ENCODE results near the gene CEP72. TPM values are rescaled to one million over a fixed set of nuclear protein-coding genes. Genes with fewer than 3 reads are reported as not detected.

CEP72 gene
- total RNA-seq, 2 donors from 2014 or later = 8.5 to 11.4 TPM

GRCh38 chr5:668283-668995 lies 56.3 kb downstream of the CEP72 start:
- Mint-ChIP-seq H3K4me1 (peaks cover 19% of the 10 kb centered on the region), H3K36me3 (ENCODE audit: low read depth) (peaks cover 6% of the 10 kb centered on the region), H3K4me3 (no peak overlapping the region), H3K27ac (no peak overlapping the region), H3K27me3 (no peaks in the 10 kb centered on the region)
- ATAC-seq = no peak
- DNase-seq = no peak
- H3K9me3 ChIP-seq (ENCODE audit: control insufficient read depth, low read length, poor library complexity, severe bottlenecking) = no peaks in the 10 kb centered on the region

GRCh38 chr5:669111-669841 lies 57.1 kb downstream of the CEP72 start:
- peak overlapping the region; percentile 39 for H3K4me3 Mint-ChIP-seq
- no peaks in the 10 kb centered on the region for H3K9me3 ChIP-seq (ENCODE audit: control insufficient read depth, low read length, poor library complexity, severe bottlenecking)
- H3K4me1 Mint-ChIP-seq = peaks cover 24% of the 10 kb centered on the region
- no peak overlapping the region for H3K27ac Mint-ChIP-seq
- DNase-seq (peak in 2 of 3 donors; percentile 48 to 51), ATAC-seq (no peak)
- peaks cover 6% of the 10 kb centered on the region for H3K36me3 Mint-ChIP-seq (ENCODE audit: low read depth)
- no peaks in the 10 kb centered on the region for H3K27me3 Mint-ChIP-seq

DNA sequence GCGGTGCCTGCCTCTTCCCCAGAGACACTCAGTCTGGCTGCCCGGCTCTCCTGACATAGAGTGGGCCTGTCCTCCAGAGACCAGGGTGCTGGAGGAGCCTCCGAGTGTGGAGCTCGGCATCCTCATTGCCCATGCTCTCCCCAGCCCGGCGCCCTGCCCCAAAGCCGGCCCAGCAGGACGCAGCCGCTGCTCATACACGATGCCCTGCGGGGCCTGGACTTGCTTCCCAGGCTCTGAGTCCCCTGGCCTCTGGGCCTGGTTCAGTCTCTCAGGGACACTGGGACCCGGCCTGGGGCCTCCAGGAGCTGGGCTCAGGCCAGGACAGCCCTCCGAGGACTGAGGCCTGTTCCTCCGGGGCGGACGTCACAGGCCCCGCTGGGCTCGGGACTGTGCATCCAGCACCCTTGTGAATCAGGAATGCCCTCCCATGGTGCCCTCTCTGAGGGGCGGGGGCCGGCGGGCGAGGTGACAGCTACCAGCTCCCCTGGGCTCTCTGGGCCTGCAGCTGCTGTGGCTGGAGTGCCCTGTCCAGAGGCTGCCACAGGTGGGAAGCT lies 57.8 kb downstream of the CEP72 start:
- H3K4me1 Mint-ChIP-seq = peaks cover 24% of the 10 kb centered on the region

GRCh38 chr5:670396-671270 lies 58.5 kb downstream of the CEP72 start:
- H3K36me3 Mint-ChIP-seq (ENCODE audit: low read depth) = peaks cover 6% of the 10 kb centered on the region

More for the DNA sequence above, 57.8 kb downstream of the CEP72 start:
- H3K9me3 ChIP-seq (ENCODE audit: control insufficient read depth, low read length, poor library complexity, severe bottlenecking) = no peaks in the 10 kb centered on the region
- Mint-ChIP-seq H3K4me3 (peak overlapping the region; percentile 31), H3K27me3 (no peaks in the 10 kb centered on the region), H3K27ac (no peak overlapping the region), H3K36me3 (ENCODE audit: low read depth) (peaks cover 6% of the 10 kb centered on the region)
- ATAC-seq (no peak), DNase-seq (no peak)

DNA sequence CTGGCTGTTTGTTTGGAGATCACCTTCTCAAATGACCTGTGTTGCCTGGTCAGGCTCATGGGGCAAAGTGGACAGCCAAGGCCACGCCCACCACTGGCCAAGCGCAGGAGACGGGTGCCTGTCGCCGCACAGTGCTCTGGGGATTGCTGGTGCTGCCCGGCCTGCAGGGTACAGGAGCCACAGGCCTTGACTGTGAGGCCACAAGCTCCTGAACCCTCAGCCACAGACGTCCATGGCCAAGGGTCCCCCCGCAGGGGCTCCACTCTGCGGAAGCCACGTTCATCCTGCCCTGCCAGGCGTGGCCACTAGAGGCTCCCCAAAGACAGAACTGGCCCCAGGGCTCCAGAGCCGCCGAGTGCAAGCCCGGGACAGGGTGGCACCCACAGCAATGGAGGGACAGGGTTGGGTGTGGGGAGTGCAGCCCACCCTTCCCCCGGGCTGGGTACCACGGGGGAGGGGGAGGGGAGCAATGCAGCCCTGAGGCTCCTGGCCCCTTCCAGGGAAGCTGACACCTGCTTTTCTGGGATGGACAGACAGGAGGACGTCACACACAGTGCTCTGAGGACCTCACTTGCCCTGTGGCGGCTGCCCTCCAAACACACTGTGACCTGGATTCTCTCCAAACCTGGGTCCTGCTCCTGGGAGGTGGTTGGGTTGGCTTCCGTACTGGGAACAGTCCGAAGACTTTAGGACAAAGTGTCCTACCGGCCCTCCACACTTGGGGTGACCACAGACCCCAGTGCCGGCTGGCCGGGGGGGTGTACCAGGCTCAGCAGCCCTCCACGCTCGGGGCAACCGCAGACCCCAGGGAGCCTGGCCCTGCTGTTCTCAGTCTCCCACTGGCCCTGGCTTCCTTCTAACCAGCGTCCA lies 59.6 kb downstream of the CEP72 start:
- DNase-seq = peak; percentile 59 to 75 (median 65)
- H3K4me1 Mint-ChIP-seq = peaks cover 24% of the 10 kb centered on the region
- H3K27me3 Mint-ChIP-seq = no peaks in the 10 kb centered on the region
- peak; percentile 61 for ATAC-seq
- peak overlapping the region; percentile 97 for H3K27ac Mint-ChIP-seq
- no peaks in the 10 kb centered on the region for H3K9me3 ChIP-seq (ENCODE audit: control insufficient read depth, low read length, poor library complexity, severe bottlenecking)
- H3K36me3 Mint-ChIP-seq (ENCODE audit: low read depth) = peaks cover 10% of the 10 kb centered on the region
- H3K4me3 Mint-ChIP-seq = peak overlapping the region; percentile 88

More at GRCh38 chr5:670396-671270, 58.5 kb downstream of the CEP72 start:
- no peak for ATAC-seq
- H3K27me3 Mint-ChIP-seq = no peaks in the 10 kb centered on the region
- peak overlapping the region; percentile 97 for H3K27ac Mint-ChIP-seq
- peaks cover 24% of the 10 kb centered on the region for H3K4me1 Mint-ChIP-seq
- no peaks in the 10 kb centered on the region for H3K9me3 ChIP-seq (ENCODE audit: control insufficient read depth, low read length, poor library complexity, severe bottlenecking)
- H3K4me3 Mint-ChIP-seq = peak overlapping the region; percentile 31
- DNase-seq = no peak

- peaks cover 18% of the 10 kb centered on the region for H3K4me1 Mint-ChIP-seq
- H3K36me3 Mint-ChIP-seq (ENCODE audit: low read depth) = peaks cover 5% of the 10 kb centered on the region
- DNase-seq (peak; percentile 76 to 92 (median 88)), ATAC-seq (peak; percentile 78)
- no peaks in the 10 kb centered on the region for H3K27me3 Mint-ChIP-seq
- peak overlapping the region; percentile 88 for H3K4me3 Mint-ChIP-seq
- peak overlapping the region; percentile 97 for H3K27ac Mint-ChIP-seq
- no peaks in the 10 kb centered on the region for H3K9me3 ChIP-seq (ENCODE audit: control insufficient read depth, low read length, poor library complexity, severe bottlenecking)
These were observed 60.4 kb downstream of the CEP72 start for GRCh38 chr5:672329-673160.

DNA sequence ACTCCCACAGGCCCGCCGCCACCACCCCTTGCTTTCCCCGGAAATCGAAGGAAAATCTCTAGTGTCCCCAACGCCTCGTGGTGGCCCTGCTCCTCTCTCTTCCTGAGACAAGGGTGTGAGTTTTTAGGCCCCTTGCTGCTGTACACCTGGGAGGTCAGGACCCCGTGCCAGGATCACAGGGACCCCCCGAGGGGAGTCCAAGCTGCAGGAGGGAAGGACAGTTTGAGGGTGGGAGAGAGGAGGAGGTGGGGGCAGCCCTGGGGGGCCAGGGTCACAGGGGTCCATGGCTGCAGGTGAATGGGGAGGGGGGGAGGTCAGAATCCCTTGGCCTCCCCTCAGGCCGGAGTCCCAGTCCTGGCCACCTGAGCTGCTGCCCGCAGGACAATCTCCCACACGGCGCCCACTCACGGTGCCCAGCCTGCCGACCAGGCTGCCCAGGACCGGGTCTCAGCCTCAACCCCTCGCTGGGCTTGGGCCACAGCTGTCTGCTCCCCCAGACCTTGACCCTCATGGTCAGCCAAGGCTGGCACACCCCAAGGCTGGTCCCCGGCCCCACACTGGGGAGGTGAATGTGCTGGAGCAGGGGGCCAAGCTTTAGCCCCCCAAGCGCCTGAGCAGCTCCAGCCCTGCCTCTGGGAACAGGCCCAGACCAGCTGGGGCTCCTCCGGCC lies 61.2 kb downstream of the CEP72 start:
- Mint-ChIP-seq H3K4me1 (peaks cover 16% of the 10 kb centered on the region), H3K4me3 (peak overlapping the region; percentile 88), H3K27ac (peak overlapping the region; percentile 97), H3K36me3 (ENCODE audit: low read depth) (peaks cover 4% of the 10 kb centered on the region), H3K27me3 (no peaks in the 10 kb centered on the region)
- no peak for DNase-seq
- no peaks in the 10 kb centered on the region for H3K9me3 ChIP-seq (ENCODE audit: control insufficient read depth, low read length, poor library complexity, severe bottlenecking)
- no peak for ATAC-seq

DNA sequence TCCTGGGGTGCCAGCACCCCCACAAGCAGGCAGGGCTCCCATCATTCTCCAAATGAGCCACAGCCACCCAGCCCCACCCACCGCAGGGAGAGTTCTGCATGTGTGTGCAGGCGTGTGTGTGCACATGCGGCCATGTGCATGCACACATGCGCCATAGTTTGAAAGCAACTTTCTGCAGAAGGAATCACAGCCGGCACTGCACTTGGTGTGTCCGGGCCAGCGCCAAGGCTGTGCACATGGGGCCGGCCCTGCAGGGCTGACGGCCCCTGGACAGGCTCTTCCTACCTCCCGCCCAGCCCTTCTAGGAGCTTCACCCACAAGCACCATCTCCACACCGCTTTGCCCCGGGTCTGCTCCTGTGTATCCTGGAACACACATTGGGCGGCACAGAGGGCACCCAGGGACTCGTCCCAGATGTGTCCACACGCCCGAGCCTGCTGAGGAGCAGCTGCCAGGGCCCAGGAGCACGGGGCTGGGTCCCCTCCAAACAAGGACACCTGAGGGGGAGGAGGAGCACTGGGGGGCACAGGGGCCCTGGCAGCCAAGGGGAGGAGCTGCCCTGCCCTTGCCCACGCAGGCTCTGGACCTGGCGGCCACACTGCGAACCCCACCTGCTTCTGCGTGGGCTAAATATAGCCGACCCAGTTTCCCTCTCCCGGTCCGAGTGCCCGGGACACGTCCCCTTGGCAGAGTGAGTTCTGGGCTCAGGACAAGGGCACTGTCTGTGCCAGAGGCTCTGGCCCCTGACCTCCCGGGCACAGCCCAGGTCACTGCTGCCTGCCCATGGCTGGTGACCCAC lies 61.9 kb downstream of the CEP72 start:
- Mint-ChIP-seq H3K27me3 (no peaks in the 10 kb centered on the region), H3K36me3 (ENCODE audit: low read depth) (peaks cover 4% of the 10 kb centered on the region), H3K4me1 (peaks cover 16% of the 10 kb centered on the region), H3K4me3 (peak overlapping the region; percentile 3), H3K27ac (peak overlapping the region; percentile 97)
- H3K9me3 ChIP-seq (ENCODE audit: control insufficient read depth, low read length, poor library complexity, severe bottlenecking) = no peaks in the 10 kb centered on the region
- DNase-seq (no peak), ATAC-seq (no peak)

DNA sequence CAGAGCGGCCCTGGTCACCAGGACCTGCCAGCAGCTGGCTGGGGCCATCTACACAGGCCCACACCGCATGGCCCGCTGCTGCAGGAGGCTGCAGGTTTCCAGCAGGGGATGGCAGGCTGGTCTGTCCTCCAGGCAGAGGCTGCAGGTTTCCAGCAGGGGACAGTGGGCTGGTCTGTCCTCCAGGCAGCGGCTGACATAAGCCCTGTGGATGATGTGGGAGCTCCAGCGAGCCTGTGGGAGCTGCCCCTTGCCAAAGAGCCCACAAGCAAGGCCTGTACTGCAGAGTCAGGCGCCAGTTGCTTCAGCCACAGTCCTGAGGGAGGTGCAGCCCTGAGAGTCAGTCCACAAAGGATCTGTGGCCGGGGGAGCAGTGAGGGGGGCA lies 62.5 kb downstream of the CEP72 start:
- DNase-seq (no peak), ATAC-seq (no peak)
- Mint-ChIP-seq H3K4me1 (peaks cover 16% of the 10 kb centered on the region), H3K27ac (peak overlapping the region; percentile 97), H3K36me3 (ENCODE audit: low read depth) (peaks cover 4% of the 10 kb centered on the region), H3K4me3 (peak overlapping the region; percentile 3), H3K27me3 (no peaks in the 10 kb centered on the region)
- no peaks in the 10 kb centered on the region for H3K9me3 ChIP-seq (ENCODE audit: control insufficient read depth, low read length, poor library complexity, severe bottlenecking)

GRCh38 chr5:675111-675870 lies 63.2 kb downstream of the CEP72 start:
- DNase-seq (no peak), ATAC-seq (no peak)
- H3K27me3 Mint-ChIP-seq = no peaks in the 10 kb centered on the region
- H3K4me1 Mint-ChIP-seq = peaks cover 16% of the 10 kb centered on the region
- H3K27ac Mint-ChIP-seq = peak overlapping the region; percentile 97
- no peaks in the 10 kb centered on the region for H3K9me3 ChIP-seq (ENCODE audit: control insufficient read depth, low read length, poor library complexity, severe bottlenecking)
- peaks cover 4% of the 10 kb centered on the region for H3K36me3 Mint-ChIP-seq (ENCODE audit: low read depth)
- H3K4me3 Mint-ChIP-seq = no peak overlapping the region
